HG03457 (cell line): ENCODE measurements around the gene CLDN20.
A peak's percentile ranks its signal among the peaks of the same experiment; 100 is the strongest.
"Not testable (repeated sequence)": the region's sequence is repeated elsewhere in the genome, so short reads cannot be mapped to it uniquely, and the experiment has no call there.

ENCODE experiments used
- ATAC-seq: cut with Tn5 transposase; IDR thresholded peaks from one replicate; pipeline ENCODE4 v1.9.1; 2021; ENCODE audit warnings: moderate number of reproducible peaks; ENCODE audit not compliant: unreplicated experiment

CLDN20 gene, protein sequence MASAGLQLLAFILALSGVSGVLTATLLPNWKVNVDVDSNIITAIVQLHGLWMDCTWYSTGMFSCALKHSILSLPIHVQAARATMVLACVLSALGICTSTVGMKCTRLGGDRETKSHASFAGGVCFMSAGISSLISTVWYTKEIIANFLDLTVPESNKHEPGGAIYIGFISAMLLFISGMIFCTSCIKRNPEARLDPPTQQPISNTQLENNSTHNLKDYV

GRCh38 chr6:155263373-155264063, at the start of gene CLDN20:
TSS of gene CLDN20 (plus strand) at chr6:155264013. CDS start at chr6:155275720, 11,707 bp downstream.
- ATAC-seq, result no peak

DNA sequence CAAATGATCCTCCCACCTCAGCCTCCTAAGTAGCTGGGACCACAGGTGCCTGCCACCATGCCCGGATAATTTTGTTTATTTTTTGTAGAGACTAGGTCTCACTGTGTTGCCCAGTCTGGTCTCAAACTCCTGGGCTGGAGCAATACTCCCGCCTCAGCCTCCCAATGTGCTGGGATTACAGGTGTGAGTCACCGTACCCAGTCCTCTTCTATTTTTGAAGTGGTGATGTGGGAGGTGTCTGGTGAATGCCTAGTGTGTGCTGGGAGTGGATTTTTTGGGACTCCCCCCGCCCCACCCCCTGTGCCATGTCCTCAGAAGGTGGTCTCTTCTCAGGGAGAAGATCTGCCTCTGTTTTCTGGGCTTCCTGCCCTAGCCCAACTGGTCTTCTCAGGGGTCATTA, 47.9 kb upstream of the CLDN20 start:
- no peak for ATAC-seq

- no peak for ATAC-seq
These were observed 47.3 kb upstream of the CLDN20 start for GRCh38 chr6:155216312-155217046.

DNA sequence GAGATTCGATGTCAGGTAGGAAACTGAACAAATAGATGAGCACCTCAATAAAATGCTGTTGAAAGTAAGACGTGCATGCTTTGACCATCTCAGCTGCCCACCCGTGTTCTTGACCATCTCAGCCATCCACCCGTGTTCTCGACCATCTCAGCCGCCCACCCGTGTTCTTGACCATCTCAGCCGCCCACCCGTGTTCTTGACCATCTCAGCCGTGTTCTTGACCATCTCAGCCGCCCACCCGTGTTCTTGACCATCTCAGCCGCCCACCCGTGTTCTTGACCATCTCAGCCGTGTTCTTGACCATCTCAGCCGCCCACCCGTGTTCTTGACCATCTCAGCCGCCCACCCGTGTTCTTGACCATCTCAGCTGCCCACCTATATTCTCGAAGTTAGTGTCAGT, 45.1 kb upstream of the CLDN20 start:
- ATAC-seq, result not testable (repeated sequence)

- ATAC-seq, result no peak
These were observed 44.5 kb upstream of the CLDN20 start for GRCh38 chr6:155219299-155219698.

GRCh38 chr6:155219858-155220301, 43.9 kb upstream of the CLDN20 start:
- ATAC-seq, result no peak

GRCh38 chr6:155221086-155221485, 42.7 kb upstream of the CLDN20 start:
- ATAC-seq, result no peak

GRCh38 chr6:155222506-155222905, 41.3 kb upstream of the CLDN20 start:
- ATAC-seq, result no peak

DNA sequence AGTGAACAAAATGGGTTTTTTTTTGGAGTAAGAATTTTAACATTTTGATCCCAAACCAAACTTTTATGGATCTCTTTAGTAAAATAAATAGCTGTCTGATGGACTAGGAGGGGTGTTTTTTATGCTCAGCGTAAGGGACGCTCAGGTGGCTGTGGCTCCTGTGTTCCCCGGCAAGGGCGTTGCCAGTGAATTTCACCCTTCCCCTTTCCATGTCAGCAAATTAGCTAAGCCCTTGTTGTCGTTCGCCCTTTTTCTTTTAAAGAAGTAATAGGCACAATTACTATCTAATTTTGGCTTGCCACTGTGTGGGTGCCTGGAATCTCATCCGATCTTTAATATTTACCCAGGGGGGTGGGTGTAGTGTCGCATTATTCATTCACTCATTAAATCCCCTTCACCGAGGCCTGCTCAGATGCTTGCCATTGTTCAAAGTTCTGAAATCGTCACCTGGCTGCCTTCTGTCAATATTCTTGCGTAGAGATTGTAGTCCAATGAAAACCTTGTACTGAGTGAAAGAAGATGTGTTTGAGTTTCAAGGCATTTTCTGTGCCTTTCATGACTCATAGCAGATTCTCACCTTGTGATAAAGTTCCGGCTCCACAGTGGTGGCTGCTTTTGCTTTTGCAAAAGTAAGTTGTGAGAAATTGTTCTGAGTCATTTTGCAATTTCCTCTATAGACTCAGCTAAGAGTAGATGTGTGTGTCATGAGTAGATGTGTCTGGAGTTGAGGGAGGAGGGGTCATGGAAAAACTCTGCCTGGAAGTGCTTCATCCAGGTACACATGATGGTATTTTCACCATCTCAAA, 40.0 kb upstream of the CLDN20 start:
- peak; percentile 94 for ATAC-seq

DNA sequence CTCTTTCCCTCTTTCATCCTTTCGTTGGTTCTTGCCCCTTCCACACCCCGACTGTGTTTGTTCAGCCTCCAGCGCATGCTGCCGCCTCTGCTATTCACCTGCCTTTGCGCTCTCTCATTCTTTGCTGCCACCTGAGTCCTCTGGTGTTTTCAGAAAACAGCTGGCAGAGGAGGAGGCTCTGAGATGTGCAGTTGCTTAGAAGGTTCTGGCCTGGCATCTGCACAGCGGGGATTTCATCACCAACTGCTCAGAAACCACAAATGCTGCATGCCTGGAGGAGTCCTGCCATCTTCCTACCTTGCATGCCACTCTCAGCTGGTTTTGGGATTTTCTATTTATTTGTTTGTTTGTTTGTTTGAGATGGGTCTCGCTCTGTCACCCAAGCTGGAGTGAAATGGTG, 39.2 kb upstream of the CLDN20 start:
- ATAC-seq, result no peak

- no peak for ATAC-seq
These were observed 36.8 kb upstream of the CLDN20 start for GRCh38 chr6:155227046-155227445.

DNA sequence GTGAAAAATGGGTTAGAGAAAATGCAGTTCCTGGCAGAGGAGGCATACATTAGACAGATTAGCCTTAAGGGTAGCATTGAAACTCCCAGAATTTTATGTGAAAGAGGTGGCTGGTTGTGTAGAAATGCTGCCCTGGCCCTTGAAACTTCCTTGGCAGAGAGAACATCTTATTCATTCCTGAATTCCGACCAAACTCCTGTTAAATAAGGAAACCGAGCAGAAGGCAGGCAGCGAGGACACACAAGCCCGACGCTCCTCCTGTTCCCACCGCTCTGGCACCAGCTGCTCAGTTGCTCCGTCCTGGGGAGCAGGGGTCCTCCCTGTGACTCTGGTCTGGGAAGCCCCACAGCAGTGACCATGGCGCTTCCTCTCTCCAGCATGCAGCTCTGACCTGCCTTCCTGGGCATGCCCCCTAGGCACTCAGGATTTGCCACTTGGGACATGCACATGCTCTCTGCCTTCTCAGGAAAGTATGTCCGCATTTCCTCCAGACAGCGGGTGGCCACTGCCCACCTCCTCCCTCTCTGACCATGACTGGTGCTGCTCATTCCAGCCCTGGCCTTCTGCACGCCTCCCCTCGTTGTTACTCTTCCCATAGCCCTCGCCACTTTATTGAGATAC, 35.2 kb upstream of the CLDN20 start:
- no peak for ATAC-seq

- not testable (repeated sequence) for ATAC-seq
These were observed 32.8 kb upstream of the CLDN20 start for GRCh38 chr6:155230975-155231374.

DNA sequence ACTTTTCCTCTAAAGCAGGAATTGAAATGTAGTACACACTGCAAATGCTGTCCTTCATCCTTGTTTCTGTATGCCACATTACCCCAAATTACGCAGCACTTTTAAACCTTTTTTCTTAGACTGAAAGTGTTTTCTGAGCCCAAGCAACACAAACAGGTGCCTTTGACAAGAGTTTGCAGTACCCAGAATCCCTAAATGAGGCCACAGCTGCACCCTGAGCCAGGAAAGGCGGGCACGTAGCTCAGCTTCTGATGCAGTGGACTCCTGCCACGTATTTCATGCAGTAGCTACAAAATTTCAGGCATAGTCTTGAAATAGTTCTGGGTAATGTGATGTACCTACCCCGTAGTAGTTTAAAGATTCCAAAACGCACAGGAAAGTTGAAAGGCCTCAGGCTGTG, 31.0 kb upstream of the CLDN20 start:
- no peak for ATAC-seq

DNA sequence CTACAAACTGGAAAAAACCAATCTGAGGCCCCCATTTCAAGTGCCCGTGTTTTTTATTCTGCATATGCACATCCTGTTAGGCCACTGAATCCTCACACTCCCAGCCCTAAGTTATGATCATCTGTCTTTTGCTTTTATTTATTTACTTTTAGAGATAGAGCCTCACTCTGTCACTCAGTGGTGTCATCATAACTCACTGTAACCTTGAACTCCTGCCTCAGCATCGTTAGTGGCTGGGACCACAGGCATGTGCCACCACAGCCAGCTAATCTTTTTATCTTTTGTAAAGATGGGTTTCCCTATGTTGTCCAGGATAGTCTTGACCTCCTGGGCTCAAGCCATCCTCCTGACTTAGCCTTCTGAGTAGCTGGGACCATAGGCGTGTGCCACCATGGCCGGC, 29.6 kb upstream of the CLDN20 start:
- ATAC-seq, result no peak

GRCh38 chr6:155234687-155235086, 29.1 kb upstream of the CLDN20 start:
- no peak for ATAC-seq

GRCh38 chr6:155235087-155235486, 28.7 kb upstream of the CLDN20 start:
- ATAC-seq, result no peak

- no peak for ATAC-seq
These were observed 26.2 kb upstream of the CLDN20 start for GRCh38 chr6:155237613-155238012.

- no peak for ATAC-seq
These were observed 22.8 kb upstream of the CLDN20 start for GRCh38 chr6:155240905-155241600.

- no peak for ATAC-seq
These were observed 21.8 kb upstream of the CLDN20 start for GRCh38 chr6:155241966-155242365.
